Stimulated activated naive CD8-positive, alpha-beta T cell treated with anti-CD3 and anti-CD28 coated beads, Interleukin-15, Interleukin-2, amounts not matched to agents 100 U/mL and 50 U/mL, for 24 hours (primary cell): ENCODE results near the gene OR5T2.
"Not testable (repeated sequence)": the region's sequence is repeated elsewhere in the genome, so short reads cannot be mapped to it uniquely, and the experiment has no call there.

Source experiments
- ATAC-seq: fragments of 150-1000 bp; cut with Tn5 transposase; one replicate; pipeline ENCODE4 v1.10.0; 2021
- DNase-seq: peaks from one replicate; pipeline ENCODE4 v3.0.0; 2021

Gene OR5T2

DNA sequence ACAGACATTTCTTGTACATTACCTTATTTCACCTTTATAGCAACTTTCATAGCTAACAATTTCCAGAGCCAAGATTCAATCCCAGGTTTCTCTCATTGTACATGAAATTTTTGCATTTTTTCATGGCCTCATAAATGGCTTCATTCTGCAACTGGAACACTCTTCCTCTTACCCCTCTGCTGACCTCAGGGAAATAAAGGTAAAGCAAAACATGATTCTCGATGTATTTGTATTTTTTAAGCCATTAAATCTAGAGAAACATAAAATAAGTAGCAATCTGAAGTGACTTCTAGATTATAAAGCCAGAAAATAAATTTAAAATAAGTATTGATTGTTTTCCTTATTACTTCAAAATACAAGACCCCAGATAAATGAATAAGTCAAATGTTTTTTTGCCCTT lies at the start of gene OR5T2:
Gene OR5T2 (minus strand): TSS at position 101 of the 400 bp plus-strand sequence. CDS start 1,193 bp downstream, outside the sequence.
- DNase-seq: no peak
- ATAC-seq: no peak

DNA sequence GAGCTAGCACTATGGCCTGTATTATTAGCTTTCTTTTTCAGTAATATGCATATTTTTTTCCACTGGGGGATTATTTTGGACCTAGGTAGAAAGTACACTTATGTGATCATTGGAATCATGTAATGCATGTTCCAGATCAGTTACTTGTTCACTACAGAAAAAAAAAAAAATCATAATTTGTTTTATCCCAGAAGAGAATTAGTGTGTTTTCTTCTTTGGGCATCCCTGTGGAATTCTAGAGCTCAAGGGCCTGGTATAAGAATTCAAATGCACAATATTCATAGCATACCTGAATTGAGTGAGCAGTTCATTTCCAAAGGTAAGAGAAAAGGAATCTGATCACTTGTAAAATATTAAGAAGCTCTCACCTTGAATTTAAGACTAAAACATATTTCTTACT lies 39.8 kb upstream of the OR5T2 start, which contains the start of gene OR5T1:
Gene OR5T1 (plus strand): TSS at position 301 of the 400 bp plus-strand sequence. CDS start 1,485 bp downstream, outside the sequence.
- ATAC-seq (no peak), DNase-seq (no peak)

DNA sequence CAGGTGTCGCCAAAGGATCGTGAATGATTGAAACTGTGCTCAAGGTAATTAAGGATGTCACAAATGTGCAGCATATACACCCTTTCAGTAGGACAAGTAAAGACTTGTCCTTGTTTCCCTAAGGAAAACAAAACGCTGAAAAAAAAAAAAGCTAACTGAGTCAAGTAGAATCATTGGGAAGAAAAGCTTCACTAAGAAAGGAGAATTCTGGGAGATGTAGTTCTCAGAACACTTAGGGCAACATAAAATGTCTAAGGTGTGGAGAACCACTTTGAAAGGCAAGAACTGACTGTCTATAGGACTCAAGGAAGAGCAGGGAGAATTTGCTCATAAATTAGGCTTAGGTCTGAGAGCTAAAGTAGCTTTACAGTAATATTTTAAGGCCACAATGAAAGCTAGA lies 37.0 kb upstream of the OR5T2 start:
- ATAC-seq: no peak

DNA sequence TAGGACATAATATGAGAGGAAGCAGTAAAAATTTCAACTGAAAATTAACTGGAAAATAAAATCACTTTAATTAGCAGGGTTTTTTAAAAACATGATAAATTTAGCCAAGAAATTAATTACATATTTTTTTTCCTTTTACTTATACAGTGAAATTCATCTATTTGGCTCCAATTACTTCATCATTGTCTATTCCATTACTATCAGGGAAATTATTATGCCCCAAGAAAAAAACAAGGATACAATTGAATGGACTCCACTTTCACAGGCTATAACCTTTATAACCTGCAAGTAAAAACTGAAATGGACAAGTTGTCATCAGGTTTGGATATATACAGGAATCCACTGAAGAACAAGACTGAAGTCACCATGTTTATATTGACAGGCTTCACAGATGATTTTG lies 17.9 kb upstream of the OR5T2 start, which contains the start of gene OR5T3:
Gene OR5T3 (plus strand): TSS at position 301 of the 400 bp plus-strand sequence. CDS start 0 bp downstream, at position 301.
- ATAC-seq (no peak), DNase-seq (no peak)

More for the DNA sequence above, 37.0 kb upstream of the OR5T2 start:
- no peak for DNase-seq

DNA sequence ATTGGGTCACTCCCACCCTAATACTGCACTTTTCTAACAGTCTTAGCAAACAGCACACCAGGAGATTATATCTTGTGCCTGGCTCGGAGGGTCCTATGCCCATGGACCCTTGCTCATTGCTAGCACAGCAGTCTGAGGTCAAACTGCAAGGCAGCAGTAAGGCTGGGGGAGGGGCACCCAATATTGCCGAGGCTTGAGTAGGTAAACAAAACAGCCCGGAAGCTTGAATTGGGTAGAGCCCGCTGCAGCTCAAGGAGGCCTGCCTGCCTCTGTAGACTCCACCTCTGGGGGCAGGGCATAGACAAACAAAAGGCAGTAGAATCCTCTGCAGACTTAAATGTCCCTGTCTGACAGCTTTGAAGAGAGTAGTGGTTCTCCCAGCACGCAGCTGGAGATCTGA lies 14.3 kb downstream of the OR5T2 start:
- DNase-seq, ATAC-seq: not testable (repeated sequence)

DNA sequence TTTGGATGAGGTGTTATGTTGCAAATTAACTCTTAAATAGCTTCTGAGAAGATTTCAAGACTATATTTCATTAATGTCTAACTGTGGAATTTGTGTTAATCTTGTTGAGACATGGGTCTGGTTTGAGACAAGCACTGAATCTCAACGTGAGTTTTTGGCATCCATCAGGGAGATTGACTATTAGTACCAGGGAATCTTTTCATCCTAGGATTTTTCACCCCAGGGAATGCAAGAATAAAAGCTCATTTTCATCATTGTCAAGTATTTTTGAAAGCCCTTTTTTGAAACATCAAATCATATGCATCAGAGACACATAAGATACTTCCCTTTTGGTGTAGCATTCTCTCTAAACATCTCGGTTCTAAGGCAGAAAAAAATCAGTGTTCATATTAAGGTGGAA lies 19.5 kb downstream of the OR5T2 start:
- DNase-seq (no peak), ATAC-seq (no peak)

DNA sequence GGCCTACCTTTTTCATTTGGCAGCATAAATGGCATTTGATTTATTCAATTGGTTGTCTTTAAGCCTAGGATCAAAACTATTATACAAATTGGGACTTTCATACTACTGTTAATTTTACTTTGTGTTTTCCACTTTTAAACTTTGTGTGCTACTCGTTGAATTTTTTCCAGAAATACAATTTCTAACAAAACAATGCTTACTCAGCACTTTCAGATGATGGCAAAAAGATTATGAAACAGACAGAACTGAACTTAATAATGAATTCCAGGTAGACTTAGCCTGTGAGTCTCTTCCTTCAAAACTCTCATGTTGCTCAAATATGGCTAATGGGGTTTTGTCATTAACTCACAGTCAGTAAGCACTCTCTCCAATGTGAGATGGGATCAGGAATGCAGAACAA lies 26.3 kb downstream of the OR5T2 start:
- ATAC-seq: no peak
- DNase-seq: no peak

DNA sequence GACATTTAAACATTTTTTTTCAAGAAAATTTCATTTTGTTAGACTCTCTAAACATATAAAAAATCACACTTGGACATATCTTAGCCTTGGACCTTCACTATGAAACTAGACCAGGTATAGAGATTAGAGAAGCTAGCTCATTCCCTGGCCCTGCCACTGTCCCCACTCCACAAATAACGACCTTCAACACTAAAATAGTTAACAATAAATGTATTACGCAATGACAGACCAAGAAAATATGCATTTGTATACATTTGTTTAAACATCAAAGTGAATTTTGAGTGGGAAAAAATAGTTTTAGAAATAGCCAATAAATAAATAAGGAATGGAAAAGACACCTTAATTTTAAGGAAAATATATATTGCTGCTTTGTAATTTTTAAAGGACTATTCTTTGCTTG lies 36.7 kb downstream of the OR5T2 start:
- DNase-seq (no peak), ATAC-seq (no peak)

DNA sequence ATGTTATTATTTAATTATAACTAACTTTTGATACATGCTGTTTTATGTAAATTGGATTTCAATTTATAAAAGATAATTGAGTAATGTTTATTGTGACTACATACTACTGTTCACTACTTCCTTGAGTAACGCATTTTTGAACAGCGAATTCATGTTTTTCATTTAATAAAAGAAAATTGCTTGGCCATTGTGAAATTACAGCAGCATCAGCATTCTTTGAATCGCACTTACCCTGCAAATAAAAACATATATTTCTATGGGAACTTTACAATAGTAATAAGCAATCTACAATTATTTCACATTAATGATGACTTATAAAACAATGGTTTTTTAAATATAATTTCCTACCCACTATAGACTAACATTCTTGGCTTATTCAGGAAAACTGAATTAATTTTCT lies 37.4 kb downstream of the OR5T2 start:
- DNase-seq: no peak
- ATAC-seq: no peak

DNA sequence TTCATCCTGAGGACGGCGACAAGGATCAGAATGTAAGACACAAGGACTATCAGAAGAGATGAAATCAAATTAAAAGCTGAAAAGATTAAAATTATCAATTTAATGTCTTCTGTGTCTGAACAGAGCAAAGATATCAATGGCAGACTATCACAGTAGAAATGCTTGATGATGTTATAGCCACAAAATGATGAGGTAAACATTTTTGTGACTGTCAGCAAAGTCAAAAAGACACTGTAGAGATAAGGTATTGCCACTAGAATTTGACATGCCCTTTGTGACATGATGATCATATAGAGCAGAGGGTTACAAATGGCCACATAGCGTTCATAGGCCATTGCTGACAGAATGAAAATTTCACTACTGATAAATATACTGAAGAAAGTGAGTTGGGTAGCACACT lies 45.5 kb downstream of the OR5T2 start:
- DNase-seq: no peak
- ATAC-seq: no peak

DNA sequence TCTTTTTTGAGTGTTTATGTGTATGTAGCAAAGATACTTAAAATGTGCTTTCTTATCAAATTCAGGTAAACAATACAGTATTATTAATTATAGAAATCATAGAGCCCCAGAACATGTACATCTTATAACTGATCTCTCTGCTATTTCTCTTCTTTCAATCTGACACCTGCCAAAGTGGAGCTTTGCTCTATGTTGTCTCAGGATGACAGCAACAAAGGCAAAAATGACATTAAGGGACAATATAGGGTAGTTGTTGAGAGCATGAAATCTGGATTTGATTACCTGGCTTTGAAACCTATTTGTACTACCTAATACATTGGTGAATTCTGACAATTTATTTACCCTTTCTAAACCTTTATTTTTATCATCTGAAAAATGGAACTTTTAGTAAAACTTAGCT lies 50.6 kb downstream of the OR5T2 start:
- ATAC-seq: no peak

More for the DNA sequence above, 50.6 kb downstream of the OR5T2 start:
- DNase-seq: no peak
